Body of pancreas (tissue), 4 donors: ENCODE measurements around the gene NDST3.
A peak's percentile ranks its signal among the peaks of the same experiment; 100 is the strongest.

Source experiments
- CTCF ChIP-seq, 7 experiments: fragments of 450-650 bp in 4 of 7; fragments of 200-600 bp in 3 of 7; sonication (generic) in 3 of 7; IDR thresholded peaks; one replicate each; pipeline ENCODE4 v1.5.1; 2016 to 2019; ENCODE audit warnings: antibody characterized with exemption in 7 of 7
- POLR2A ChIP-seq, 3 donors: fragments of 450-650 bp; IDR thresholded peaks; one replicate each; pipeline ENCODE4 v1.6.1; 2016; ENCODE audit warnings: antibody characterized with exemption in 3 of 3, mild to moderate bottlenecking in 2 of 3

GRCh38 chr4:118270492-118270891 is 236.2 kb downstream of the NDST3 start:
- TF ChIP-seq POLR2A (IDR thresholded peaks at IDR 0.05) (no peak), CTCF (IDR thresholded peaks at IDR 0.05) (peak in 6 of 7 experiments; percentile 57 to 65 (median 60))
